VCaP (cell line): ENCODE data around the gene FABP6.

Experiments used
- H3K27ac ChIP-seq: fragments of 450-650 bp; 2 replicates; pipeline ENCODE4 v1.5.1; 2017
- CTCF ChIP-seq: fragments of 450-650 bp; conservative IDR thresholded peaks from 2 replicates; pipeline ENCODE4 v1.5.1; 2017; ENCODE audit warnings: mild to moderate bottlenecking, moderate library complexity

Gene FABP6

GRCh38 chr5:160229190-160229742 lies at the start of gene FABP6:
TSS of gene FABP6 (plus strand) at chr5:160229506. CDS start at chr5:160229558, 52 bp downstream.
- no peak for TF ChIP-seq CTCF
- H3K27ac ChIP-seq: no peak within 1 kb of the TSS

- no peak for TF ChIP-seq CTCF
- no peak overlapping the region for H3K27ac ChIP-seq
These were observed 48.4 kb upstream of the FABP6 start for GRCh38 chr5:160180931-160181330.

- TF ChIP-seq CTCF: no peak
These were observed 47.2 kb upstream of the FABP6 start for GRCh38 chr5:160181965-160182622.

GRCh38 chr5:160183075-160183474 lies 46.2 kb upstream of the FABP6 start:
- H3K27ac ChIP-seq: no peak overlapping the region
- no peak for TF ChIP-seq CTCF

More at GRCh38 chr5:160181965-160182622, 47.2 kb upstream of the FABP6 start:
- H3K27ac ChIP-seq: no peak overlapping the region

GRCh38 chr5:160185626-160186360 lies 43.5 kb upstream of the FABP6 start:
- TF ChIP-seq CTCF: no peak
- H3K27ac ChIP-seq: no peak overlapping the region

- TF ChIP-seq CTCF: no peak
- H3K27ac ChIP-seq: no peak overlapping the region
These were observed 42.8 kb upstream of the FABP6 start for GRCh38 chr5:160186480-160186879.

GRCh38 chr5:160187091-160187490 lies 42.2 kb upstream of the FABP6 start:
- no peak for TF ChIP-seq CTCF
- H3K27ac ChIP-seq: no peak overlapping the region
